ENCODE data around the gene MARCHF11. TPM values are rescaled to one million over a fixed set of nuclear protein-coding genes. Genes with fewer than 3 reads are reported as not detected.

Gene MARCHF11
- total RNA-seq, 1 donor from 2014 or later = not detected

DNA sequence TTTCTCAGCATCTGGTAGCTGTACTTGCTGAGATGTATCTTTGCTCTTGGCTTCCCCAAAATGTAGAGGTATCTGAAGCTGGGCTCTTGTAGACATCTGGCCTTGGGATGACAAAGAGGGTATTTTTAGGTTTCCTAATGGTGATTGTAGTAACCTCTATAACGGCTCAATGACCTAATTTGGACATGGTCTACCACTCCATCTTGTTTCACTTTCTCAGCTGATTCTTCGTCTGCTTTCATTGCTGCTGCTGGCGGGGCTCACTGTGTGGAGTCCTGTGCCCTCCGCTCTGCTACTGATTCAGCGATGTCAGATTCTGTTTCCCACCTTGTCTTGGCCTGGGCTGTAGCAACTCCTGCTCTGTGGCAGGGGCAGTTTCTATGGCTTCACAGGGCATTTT lies 12.7 kb upstream of the MARCHF11 start:
- H3K4me3 ChIP-seq (ENCODE audit: insufficient read depth, low read depth, low read length) = no peak overlapping the region
- DNase-seq (ENCODE audit: low read depth) (no peak), FAIRE-seq (no peak)
- H3K4me1 Mint-ChIP-seq (ENCODE audit: low read depth, unreplicated experiment) = peaks cover 4% of the 10 kb centered on the region
- no peak overlapping the region for H3K4me2 ChIP-seq (ENCODE audit: low read length)
- no peaks in the 10 kb centered on the region for H3K4me1 ChIP-seq (ENCODE audit: insufficient read depth, low read length)
- H3K27me3 Mint-ChIP-seq (ENCODE audit: low read depth, unreplicated experiment) = no peaks in the 10 kb centered on the region
- H3K9ac ChIP-seq (ENCODE audit: low read length) = no peak overlapping the region
- H3K36me3 Mint-ChIP-seq (ENCODE audit: low read depth, unreplicated experiment) = no peaks in the 10 kb centered on the region
- no peak overlapping the region for H3K27ac ChIP-seq (ENCODE audit: low read depth, low read length)
- no peak overlapping the region for H3K27ac Mint-ChIP-seq (ENCODE audit: unreplicated experiment)
- H3K36me3 ChIP-seq (ENCODE audit: insufficient read depth, low read length) = no peaks in the 10 kb centered on the region
- peaks cover 4% of the 10 kb centered on the region for H3K9me3 Mint-ChIP-seq (ENCODE audit: unreplicated experiment)
- no peaks in the 10 kb centered on the region for H3K27me3 ChIP-seq (ENCODE audit: insufficient read depth, low read length)
- no peaks in the 10 kb centered on the region for H4K20me1 ChIP-seq (ENCODE audit: insufficient read depth, low read length)
- TF ChIP-seq EZH2 (IDR thresholded peaks at IDR 0.05; ENCODE audit: insufficient read depth, low read length) = no peak
- TF ChIP-seq, protein P1, sequence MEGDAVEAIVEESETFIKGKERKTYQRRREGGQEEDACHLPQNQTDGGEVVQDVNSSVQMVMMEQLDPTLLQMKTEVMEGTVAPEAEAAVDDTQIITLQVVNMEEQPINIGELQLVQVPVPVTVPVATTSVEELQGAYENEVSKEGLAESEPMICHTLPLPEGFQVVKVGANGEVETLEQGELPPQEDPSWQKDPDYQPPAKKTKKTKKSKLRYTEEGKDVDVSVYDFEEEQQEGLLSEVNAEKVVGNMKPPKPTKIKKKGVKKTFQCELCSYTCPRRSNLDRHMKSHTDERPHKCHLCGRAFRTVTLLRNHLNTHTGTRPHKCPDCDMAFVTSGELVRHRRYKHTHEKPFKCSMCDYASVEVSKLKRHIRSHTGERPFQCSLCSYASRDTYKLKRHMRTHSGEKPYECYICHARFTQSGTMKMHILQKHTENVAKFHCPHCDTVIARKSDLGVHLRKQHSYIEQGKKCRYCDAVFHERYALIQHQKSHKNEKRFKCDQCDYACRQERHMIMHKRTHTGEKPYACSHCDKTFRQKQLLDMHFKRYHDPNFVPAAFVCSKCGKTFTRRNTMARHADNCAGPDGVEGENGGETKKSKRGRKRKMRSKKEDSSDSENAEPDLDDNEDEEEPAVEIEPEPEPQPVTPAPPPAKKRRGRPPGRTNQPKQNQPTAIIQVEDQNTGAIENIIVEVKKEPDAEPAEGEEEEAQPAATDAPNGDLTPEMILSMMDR (IDR thresholded peaks at IDR 0.05; ENCODE audit: insufficient read depth, low read depth, low read length) = no peak
- no peak overlapping the region for H3K4me3 Mint-ChIP-seq (ENCODE audit: unreplicated experiment)
- no peak overlapping the region for H2AFZ ChIP-seq (ENCODE audit: low read depth, low read length)
- H3K9me3 ChIP-seq (ENCODE audit: insufficient read depth, low read depth, low read length) = no peaks in the 10 kb centered on the region
- no peaks in the 10 kb centered on the region for H3K79me2 ChIP-seq (ENCODE audit: insufficient read depth, low read length)

- Histone ChIP-seq H3K4me3 (ENCODE audit: insufficient read depth, low read depth, low read length) (no peak overlapping the region), H3K9me3 (ENCODE audit: insufficient read depth, low read depth, low read length) (no peaks in the 10 kb centered on the region), H3K9ac (ENCODE audit: low read length) (no peak overlapping the region), H2AFZ (ENCODE audit: low read depth, low read length) (no peak overlapping the region), H4K20me1 (ENCODE audit: insufficient read depth, low read length) (no peaks in the 10 kb centered on the region), H3K27ac (ENCODE audit: low read depth, low read length) (no peak overlapping the region), H3K36me3 (ENCODE audit: insufficient read depth, low read length) (no peaks in the 10 kb centered on the region), H3K27me3 (ENCODE audit: insufficient read depth, low read length) (peaks cover 26% of the 10 kb centered on the region), H3K4me2 (ENCODE audit: low read length) (no peak overlapping the region), H3K79me2 (ENCODE audit: insufficient read depth, low read length) (no peaks in the 10 kb centered on the region), H3K4me1 (ENCODE audit: insufficient read depth, low read length) (no peaks in the 10 kb centered on the region)
- TF ChIP-seq, protein P1 (IDR thresholded peaks at IDR 0.05; ENCODE audit: insufficient read depth, low read depth, low read length) = no peak
- no peak for TF ChIP-seq EZH2 (IDR thresholded peaks at IDR 0.05; ENCODE audit: insufficient read depth, low read length)
- FAIRE-seq = no peak
- Mint-ChIP-seq H3K27ac (ENCODE audit: unreplicated experiment) (no peak overlapping the region), H3K36me3 (ENCODE audit: low read depth, unreplicated experiment) (no peaks in the 10 kb centered on the region), H3K27me3 (ENCODE audit: low read depth, unreplicated experiment) (peaks cover 62% of the 10 kb centered on the region), H3K4me1 (ENCODE audit: low read depth, unreplicated experiment) (no peaks in the 10 kb centered on the region), H3K4me3 (ENCODE audit: unreplicated experiment) (peak overlapping the region; percentile 71), H3K9me3 (ENCODE audit: unreplicated experiment) (peaks cover 2% of the 10 kb centered on the region)
- DNase-seq (ENCODE audit: low read depth) = no peak
These were observed 1.1 kb upstream of the MARCHF11 start for GRCh38 chr5:16180789-16181082.

- no peaks in the 10 kb centered on the region for H3K79me2 ChIP-seq (ENCODE audit: insufficient read depth, low read length)
- H3K4me2 ChIP-seq (ENCODE audit: low read length) = peak overlapping the region; percentile 17
- Mint-ChIP-seq H3K4me1 (ENCODE audit: low read depth, unreplicated experiment) (no peaks in the 10 kb centered on the region), H3K4me3 (ENCODE audit: unreplicated experiment) (peak overlapping the region; percentile 71), H3K27ac (ENCODE audit: unreplicated experiment) (no peak overlapping the region), H3K27me3 (ENCODE audit: low read depth, unreplicated experiment) (peaks cover 66% of the 10 kb centered on the region), H3K36me3 (ENCODE audit: low read depth, unreplicated experiment) (no peaks in the 10 kb centered on the region), H3K9me3 (ENCODE audit: unreplicated experiment) (peaks cover 2% of the 10 kb centered on the region)
- no peaks in the 10 kb centered on the region for H4K20me1 ChIP-seq (ENCODE audit: insufficient read depth, low read length)
- peak; percentile 81 for TF ChIP-seq EZH2 (IDR thresholded peaks at IDR 0.05; ENCODE audit: insufficient read depth, low read length)
- TF ChIP-seq, protein P1 (IDR thresholded peaks at IDR 0.05; ENCODE audit: insufficient read depth, low read depth, low read length) = no peak
- H2AFZ ChIP-seq (ENCODE audit: low read depth, low read length) = no peak overlapping the region
- H3K9me3 ChIP-seq (ENCODE audit: insufficient read depth, low read depth, low read length) = no peaks in the 10 kb centered on the region
- DNase-seq (ENCODE audit: low read depth) (no peak), FAIRE-seq (no peak)
- no peak overlapping the region for H3K9ac ChIP-seq (ENCODE audit: low read length)
- H3K27me3 ChIP-seq (ENCODE audit: insufficient read depth, low read length) = peaks cover 26% of the 10 kb centered on the region
- no peaks in the 10 kb centered on the region for H3K36me3 ChIP-seq (ENCODE audit: insufficient read depth, low read length)
- no peaks in the 10 kb centered on the region for H3K4me1 ChIP-seq (ENCODE audit: insufficient read depth, low read length)
- H3K4me3 ChIP-seq (ENCODE audit: insufficient read depth, low read depth, low read length) = no peak overlapping the region
- H3K27ac ChIP-seq (ENCODE audit: low read depth, low read length) = no peak overlapping the region
These were observed 571 bp upstream of the MARCHF11 start for GRCh38 chr5:16179936-16180788.

Data from astrocyte (in vitro differentiated cells and primary cell).